Measurements from ENCODE around the gene MED16. TPM values are rescaled to one million over a fixed set of nuclear protein-coding genes. Genes with fewer than 3 reads are reported as not detected.

Gene MED16
- total and polyA plus RNA-seq, 2 of the 4 experiments (the other 2 are of a cell fraction) = 8.1 to 40.2 TPM

- 91% methylated on average over 20 of the region's 26 CpGs; no CpG with 5 or more reads in 1 of the 2 experiments for WGBS, 2 experiments (ENCODE audit: extremely low coverage in 2 of 2, insufficient read length in 1 of 2)
- no peak overlapping the region for H3K4me3 ChIP-seq (ENCODE audit: insufficient read depth, low read depth, low read length)
- no TSS peak for BruUV-seq (replicated peaks)
- peaks cover 25% of the 10 kb centered on the region; the same call in 1 of the 2 replicates for H3K36me3 ChIP-seq (ENCODE audit: control insufficient read depth, insufficient read depth, low read length)
- peaks cover 6% of the 10 kb centered on the region for H3K9me1 ChIP-seq (ENCODE audit: insufficient read depth, low read length)
- no peak overlapping the region for H3K4ac ChIP-seq (ENCODE audit: low read depth, low read length)
- no peak overlapping the region for H2AK5ac ChIP-seq (ENCODE audit: low read depth, low read length)
- DNase-seq (no peak), ATAC-seq (ENCODE audit: low read depth) (no peak)
- no peak overlapping the region for H4K91ac ChIP-seq (ENCODE audit: insufficient read depth, low read depth, low read length)
- no peak for TF ChIP-seq MXI1 (IDR thresholded peaks at IDR 0.05; ENCODE audit: borderline replicate concordance, low read depth, low read length)
- no peak for TF ChIP-seq MAFK (IDR thresholded peaks at IDR 0.05; ENCODE audit: low read depth, low read length)
- TF ChIP-seq USF2 (IDR thresholded peaks at IDR 0.05; ENCODE audit: low read depth, low read length) = no peak
- TF ChIP-seq BHLHE40 (IDR thresholded peaks at IDR 0.05; ENCODE audit: low read depth, low read length) = no peak
- no peak for TF ChIP-seq POLR2A (IDR thresholded peaks at IDR 0.05; ENCODE audit: low read depth, low read length)
- TF ChIP-seq FOS (IDR thresholded peaks at IDR 0.05; ENCODE audit: low read depth, low read length) = no peak
- TF ChIP-seq CTCF (conservative IDR thresholded peaks at IDR 0.05; ENCODE audit: low read depth, low read length) = no peak
- TF ChIP-seq SMC3 (IDR thresholded peaks at IDR 0.05; ENCODE audit: low read depth, low read length) = no peak
- no peak for TF ChIP-seq NFE2L2 (IDR thresholded peaks at IDR 0.05; ENCODE audit: low read depth, low read length)
- no peak for TF ChIP-seq ELK1 (IDR thresholded peaks at IDR 0.05; ENCODE audit: borderline replicate concordance, low read depth, low read length)
- TF ChIP-seq CEBPB (IDR thresholded peaks at IDR 0.05; ENCODE audit: low read depth, low read length) = no peak
- no peak for TF ChIP-seq RFX5 (IDR thresholded peaks at IDR 0.05; ENCODE audit: low read depth, low read length)
- no peak for TF ChIP-seq RCOR1 (IDR thresholded peaks at IDR 0.05; ENCODE audit: insufficient replicate concordance, low read length)
- ChIA-PET POLR2A (ENCODE audit: unreplicated experiment) (interaction anchor here (0.7 kb wide), 1 partner anchor 57 kb away, joined by 8 read pairs; the partner anchor contains the start of gene PRTN3), CTCF (no interaction called here)
- intact Hi-C loops (cut with micrococcal nuclease) = no loop called here
- H3K79me1 ChIP-seq (ENCODE audit: low read depth in 1 of 2, low read length in 2 of 2) = peaks cover 0 to 20% of the 10 kb centered on the region in 2 experiments; a peak in 3 of 4 replicates
- H3K4me2 ChIP-seq (ENCODE audit: low read depth, low read length) = no peak overlapping the region
- H4K8ac ChIP-seq (ENCODE audit: low read depth in 2 of 2, low read length in 2 of 2) = no peak overlapping the region
- H4K5ac ChIP-seq (ENCODE audit: low read depth, low read length) = no peak overlapping the region
- no peak overlapping the region for H3K56ac ChIP-seq (ENCODE audit: extremely low read depth, insufficient read depth, low read length)
- H3K9ac ChIP-seq (ENCODE audit: low read depth, low read length) = no peak overlapping the region
- in situ Hi-C loops (cut with MboI; ENCODE audit: low sequenced_read_pairs) = no loop called here
- no peak overlapping the region for H2BK20ac ChIP-seq (ENCODE audit: low read depth, low read length)
- H3K9me3 ChIP-seq (ENCODE audit: control insufficient read depth, insufficient read depth, low read length) = no peaks in the 10 kb centered on the region
- no peak overlapping the region for H2AFZ ChIP-seq (replicated peaks; ENCODE audit: low read length, poor library complexity)
- no peak overlapping the region for H2AK9ac ChIP-seq (replicated peaks; ENCODE audit: low read depth, low read length, poor library complexity)
- no peak overlapping the region for H3K23ac ChIP-seq (ENCODE audit: low read depth, low read length)
- H3K4me1 ChIP-seq (ENCODE audit: control insufficient read depth, insufficient read depth, low read length) = no peaks in the 10 kb centered on the region
- H2BK5ac ChIP-seq (ENCODE audit: low read depth, low read length, poor library complexity, severe bottlenecking) = no peak overlapping the region
- H2BK120ac ChIP-seq (ENCODE audit: low read depth, low read length) = no peak overlapping the region
- H4K20me1 ChIP-seq (ENCODE audit: insufficient read depth, low read length) = peaks cover 28% of the 10 kb centered on the region
- H3K18ac ChIP-seq (ENCODE audit: low read depth, low read length) = no peak overlapping the region
- dilution Hi-C loops (cut with HindIII; ENCODE audit: low sequenced_read_pairs, unreplicated experiment) = no loop called here
- no peak overlapping the region for H3K27ac ChIP-seq (ENCODE audit: insufficient read depth, low read length)
- no peak overlapping the region for H3K14ac ChIP-seq (replicated peaks; ENCODE audit: low read depth, low read length)
- no peak overlapping the region for H2BK15ac ChIP-seq (ENCODE audit: low read depth, low read length)
- no peaks in the 10 kb centered on the region for H3K27me3 ChIP-seq (ENCODE audit: control insufficient read depth, insufficient read depth, low read length)
Observed at GRCh38 chr19:897442-898039, 4.6 kb upstream of the MED16 start.

Measured in IMR-90 (cell line).